Stimulated activated CD4-positive, alpha-beta T cell treated with anti-CD3 and anti-CD28 coated beads, Interleukin-12 subunit alpha, Interleukin-12 subunit beta, amount 100 ng/mL, for 24 hours (primary cell): ENCODE measurements around the gene ANXA11.

Experiments
- DNase-seq, 2 experiments: peaks; one replicate each; pipeline ENCODE4 v3.0.0-alpha.2; 2020; ENCODE audit warnings: low read depth in 2 of 2

ANXA11 gene

DNA sequence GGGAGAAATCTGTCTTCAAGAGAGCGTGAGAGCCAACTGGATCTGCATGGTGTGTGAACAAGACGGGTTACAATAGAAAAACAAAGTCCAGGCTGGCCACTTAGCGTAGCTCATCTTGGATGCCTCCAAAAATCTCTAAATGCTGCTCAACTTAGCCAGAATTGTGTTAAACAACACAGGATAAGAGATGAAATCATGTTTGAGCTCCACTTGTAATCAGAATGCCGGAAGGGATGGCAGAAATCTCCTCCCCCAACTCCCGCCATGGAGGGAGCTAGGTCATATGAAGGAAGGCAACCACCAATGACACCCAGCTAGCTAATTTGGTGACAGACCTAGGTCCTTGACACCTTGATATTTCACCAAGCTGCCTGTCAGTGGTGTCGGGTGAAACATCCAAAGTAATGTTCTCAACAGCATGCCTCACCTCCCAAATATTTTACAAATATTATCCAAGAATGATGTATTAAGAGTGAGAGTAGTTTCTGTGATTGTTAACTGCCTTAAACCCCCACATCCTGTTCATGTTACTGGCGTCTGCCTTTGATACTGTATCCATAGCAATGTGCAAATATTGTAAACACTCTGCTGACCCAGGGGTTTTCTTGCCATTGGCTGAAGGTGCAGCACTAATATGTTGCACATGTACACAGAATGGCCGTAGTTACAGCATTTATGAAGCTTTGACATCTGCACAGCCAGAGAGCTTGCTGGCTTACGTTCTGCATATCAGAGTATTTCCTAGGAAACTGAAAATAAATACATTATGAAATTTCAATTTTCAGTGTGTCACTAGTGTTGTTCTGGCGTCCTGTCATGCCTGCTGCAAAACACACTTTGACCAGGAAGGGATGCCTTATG, 101.0 kb downstream of the ANXA11 start:
- DNase-seq: no peak
